Smooth muscle cell (in vitro differentiated cells): Measurements from ENCODE around the gene PLTP. TPM values are rescaled to one million over a fixed set of nuclear protein-coding genes. Genes with fewer than 3 reads are reported as not detected.

Source experiments
- DNase-seq: peaks from one replicate; lab custom pipeline; 2025; ENCODE audit not compliant: unreplicated experiment; lab: John Stamatoyannopoulos, UW
- H2AFZ ChIP-seq: fragments of 200-600 bp; sonication (generic); 2 replicates; pipeline ENCODE4 v1.6.0; 2016; ENCODE audit warnings: antibody characterized with exemption, low read depth, mild to moderate bottlenecking
- H3F3A ChIP-seq: fragments of 200-600 bp; sonication (generic); 2 replicates; pipeline ENCODE4 v1.6.0; 2017; ENCODE audit warnings: antibody characterized with exemption, low read depth
- H3K27ac ChIP-seq: fragments of 200-600 bp; sonication (generic); 2 replicates; pipeline ENCODE4 v1.5.1; 2016; ENCODE audit warnings: low read depth, mild to moderate bottlenecking
- H3K27me3 ChIP-seq: fragments of 200-600 bp; sonication (generic); 2 replicates; pipeline ENCODE4 v1.6.1; 2016; ENCODE audit warnings: low read depth, mild to moderate bottlenecking
- H3K36me3 ChIP-seq: fragments of 200-600 bp; sonication (generic); 2 replicates; pipeline ENCODE4 v1.5.1; 2016; ENCODE audit warnings: low read depth
- H3K4me1 ChIP-seq: fragments of 200-600 bp; sonication (generic); 2 replicates; pipeline ENCODE4 v1.5.1; 2016; ENCODE audit warnings: low read depth
- H3K4me2 ChIP-seq: fragments of 200-600 bp; sonication (generic); 2 replicates; pipeline ENCODE4 v1.6.0; 2016; ENCODE audit warnings: mild to moderate bottlenecking
- H3K4me3 ChIP-seq: fragments of 200-600 bp; sonication (generic); 2 replicates; pipeline ENCODE4 v1.5.1; 2016; ENCODE audit warnings: mild to moderate bottlenecking
- H3K79me2 ChIP-seq: fragments of 200-600 bp; sonication (generic); 2 replicates; pipeline ENCODE4 v1.6.0; 2016; ENCODE audit warnings: low read depth, mild to moderate bottlenecking
- H3K9ac ChIP-seq: fragments of 200-600 bp; sonication (generic); 2 replicates; pipeline ENCODE4 v1.6.0; 2016; ENCODE audit warnings: low read depth
- H3K9me3 ChIP-seq: fragments of 200-600 bp; sonication (generic); replicated peaks from 2 replicates; pipeline ENCODE4 v1.5.1; 2016; ENCODE audit warnings: low read depth
- H4K20me1 ChIP-seq: fragments of 200-600 bp; sonication (generic); 2 replicates; pipeline ENCODE4 v1.6.0; 2016; ENCODE audit warnings: low read depth
- CTCF ChIP-seq: fragments of 200-600 bp; sonication (generic); IDR thresholded peaks from 2 replicates; pipeline ENCODE4 v1.5.1; 2017; ENCODE audit warnings: borderline replicate concordance, mild to moderate bottlenecking, antibody characterized with exemption; ENCODE audit not compliant: insufficient read depth, poor library complexity, severe bottlenecking
- WGBS: methylation state at CpG from one replicate; pipeline ENCODE4 v1.1.7; 2016; ENCODE audit warnings: low lambda C conversion rate; 5-methylcytosine and 5-hydroxymethylcytosine counted together
- polyA plus RNA-seq: library from polyadenylated mRNA; unstranded; fragments of >200 nt; fragmentation: Nextera tagmentation; extraction: Ambion mirVana; gene quantifications from 2 replicates; pipeline ENCODE4 v1.2.1, GENCODE V29; 2016
- total RNA-seq: library from RNA; depleted of rRNA; stranded (reverse); fragments of >200 nt; gene quantifications from 2 replicates; pipeline ENCODE4 v1.2.3, GENCODE V29; 2014

PLTP gene
- total and polyA plus RNA-seq, 2 experiments from 2014 or later: 81.0 to 262 TPM

DNA sequence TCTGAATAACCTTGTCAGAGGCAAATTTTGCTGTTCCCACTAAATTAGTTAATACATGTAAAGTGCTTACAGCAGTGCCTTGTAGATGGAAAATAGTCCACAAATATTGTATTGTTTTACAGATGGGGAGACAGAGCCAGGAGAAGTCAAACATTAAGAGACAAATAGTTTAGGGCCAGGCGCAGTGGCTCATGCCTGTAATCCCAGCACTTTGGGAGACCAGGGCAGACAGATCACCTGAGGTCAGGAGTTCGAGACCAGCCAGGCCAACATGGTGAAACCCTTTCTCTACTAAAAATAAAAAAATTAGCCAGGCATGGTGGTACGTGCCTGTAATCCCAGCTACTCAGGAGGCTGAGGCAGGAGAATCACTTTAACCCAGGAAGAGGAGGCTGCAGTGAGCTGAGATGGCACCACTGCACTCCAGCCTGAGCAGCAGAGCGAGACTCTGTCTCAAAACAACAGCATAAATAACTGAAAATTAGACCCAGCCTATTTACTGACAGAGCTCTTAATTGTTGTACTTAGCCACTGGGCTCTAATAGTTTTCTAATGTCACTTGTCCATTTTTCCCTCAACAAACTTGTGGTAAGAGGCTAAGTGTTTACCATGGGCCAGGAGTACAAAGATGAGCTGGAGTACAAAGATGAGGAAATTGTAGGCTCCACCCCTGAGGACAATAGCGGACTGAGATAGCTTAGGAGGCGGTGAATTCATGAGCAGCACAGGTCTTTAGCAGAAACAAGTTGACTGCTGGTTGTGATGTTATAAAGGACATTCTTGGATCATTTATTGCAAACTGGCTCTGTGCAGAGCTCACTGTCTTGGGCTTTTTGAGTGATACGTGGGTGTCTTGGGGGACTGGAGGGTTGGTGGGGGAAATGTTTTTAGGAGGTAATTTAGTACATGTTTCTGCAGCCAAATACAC, 48.1 kb downstream of the PLTP start:
- 94% methylated on average over 7 of the region's 7 CpGs for WGBS
- TF ChIP-seq CTCF: no peak

DNA sequence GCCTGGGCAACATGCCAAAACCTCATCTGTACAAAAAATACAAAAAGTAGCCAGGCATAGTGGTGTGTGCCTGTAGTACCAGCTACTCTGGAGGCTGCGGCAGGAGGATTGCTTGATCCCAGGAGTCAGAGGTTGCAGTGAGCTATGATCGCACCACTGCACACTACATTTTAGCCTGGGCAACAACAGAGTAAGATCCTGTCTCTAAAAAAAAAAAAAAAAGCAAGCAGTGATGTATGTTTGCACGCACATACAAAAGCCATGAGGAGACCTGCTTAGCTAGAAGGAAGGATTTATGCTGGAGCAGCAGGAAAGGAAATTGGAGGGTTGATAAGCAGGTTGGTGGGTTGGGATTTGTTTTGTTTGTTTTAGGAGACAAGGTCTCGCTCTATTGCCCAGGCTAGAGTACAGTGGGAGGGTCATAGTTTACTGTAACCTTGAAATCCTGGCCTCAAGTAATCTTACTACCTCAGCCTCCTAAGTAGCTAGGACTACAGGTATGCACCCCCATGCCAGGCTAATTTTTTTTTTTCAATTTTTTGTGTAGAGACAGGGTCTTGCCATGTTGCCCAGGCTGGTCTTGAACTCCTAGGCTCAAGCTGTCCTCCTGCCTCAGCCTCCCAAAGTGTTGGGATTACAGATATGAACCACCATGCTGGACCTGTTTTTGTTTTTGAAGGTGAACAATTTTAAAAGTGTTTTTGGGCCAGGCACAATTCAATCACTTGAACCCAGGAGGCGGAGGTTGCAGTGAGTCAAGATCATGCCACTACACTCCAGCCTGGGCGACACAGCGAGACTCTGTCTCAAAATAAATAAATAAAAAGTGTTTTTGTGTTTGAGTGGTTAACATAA, 50.5 kb downstream of the PLTP start:
- Histone ChIP-seq H3K9me3 (no peaks in the 10 kb centered on the region), H3K36me3 (no peaks in the 10 kb centered on the region)
- 97% methylated on average over 7 of the region's 7 CpGs for WGBS

More for the DNA sequence above, 48.1 kb downstream of the PLTP start:
- Histone ChIP-seq H3K4me2 (no peak overlapping the region), H3K36me3 (no peaks in the 10 kb centered on the region), H3K4me1 (no peaks in the 10 kb centered on the region), H2AFZ (no peak overlapping the region), H3K4me3 (no peak overlapping the region), H3K9me3 (no peaks in the 10 kb centered on the region), H4K20me1 (no peaks in the 10 kb centered on the region), H3F3A (no peaks in the 10 kb centered on the region), H3K9ac (no peak overlapping the region), H3K27me3 (no peaks in the 10 kb centered on the region), H3K79me2 (peaks cover 2% of the 10 kb centered on the region), H3K27ac (no peak overlapping the region)
- no peak for DNase-seq

GRCh38 chr20:45860560-45861220, 51.3 kb downstream of the PLTP start:
- Histone ChIP-seq H3F3A (no peaks in the 10 kb centered on the region), H3K4me2 (no peak overlapping the region), H3K9me3 (no peaks in the 10 kb centered on the region), H3K79me2 (peaks cover 21% of the 10 kb centered on the region), H3K27me3 (no peaks in the 10 kb centered on the region), H3K36me3 (no peaks in the 10 kb centered on the region), H2AFZ (no peak overlapping the region), H4K20me1 (no peaks in the 10 kb centered on the region), H3K9ac (no peak overlapping the region), H3K4me3 (no peak overlapping the region), H3K27ac (no peak overlapping the region), H3K4me1 (peaks cover 13% of the 10 kb centered on the region)
- WGBS: 76% methylated on average over 7 of the region's 7 CpGs
- no peak for DNase-seq
- TF ChIP-seq CTCF: no peak

More for the DNA sequence above, 50.5 kb downstream of the PLTP start:
- H3K27ac ChIP-seq: no peak overlapping the region
- TF ChIP-seq CTCF: no peak
- H3K79me2 ChIP-seq: peaks cover 13% of the 10 kb centered on the region
- no peak overlapping the region for H3K4me2 ChIP-seq
- peaks cover 9% of the 10 kb centered on the region for H3K4me1 ChIP-seq
- H2AFZ ChIP-seq: no peak overlapping the region
- no peaks in the 10 kb centered on the region for H4K20me1 ChIP-seq
- no peaks in the 10 kb centered on the region for H3K27me3 ChIP-seq
- no peak overlapping the region for H3K4me3 ChIP-seq
- no peaks in the 10 kb centered on the region for H3F3A ChIP-seq
- H3K9ac ChIP-seq: no peak overlapping the region
- DNase-seq: no peak
